ENCODE measurements around the gene TRIP13. TPM values are rescaled to one million over a fixed set of nuclear protein-coding genes. Genes with fewer than 3 reads are reported as not detected.

Gene TRIP13
- total RNA-seq, 1 experiment from 2014 or later = 42.6 TPM

GRCh38 chr5:947626-948471 lies 55.2 kb downstream of the TRIP13 start:
- no peaks in the 10 kb centered on the region; the same call in 1 of the 2 replicates for H3K27me3 ChIP-seq (ENCODE audit: insufficient read depth, low read length)
- H3K36me3 Mint-ChIP-seq (ENCODE audit: insufficient read depth in 1 of 3, low read depth in 3 of 3) = no peaks in the 10 kb centered on the region
- no peak overlapping the region for H2AK5ac ChIP-seq (ENCODE audit: insufficient read length, low read length)
- peaks cover 12 to 14% of the 10 kb centered on the region in 2 experiments for H3K4me1 Mint-ChIP-seq
- no peak overlapping the region for H2BK120ac ChIP-seq (ENCODE audit: low read depth, low read length, poor library complexity, severe bottlenecking)
- no peak overlapping the region; a peak in 1 of 7 replicates for H3K27ac Mint-ChIP-seq
- H4K20me1 ChIP-seq (ENCODE audit: control insufficient read depth, insufficient read depth, insufficient read length) = no peaks in the 10 kb centered on the region
- no peak overlapping the region for H3K9ac ChIP-seq (ENCODE audit: extremely low read depth, insufficient read length, low read length)
- H3K23ac ChIP-seq (ENCODE audit: insufficient read length, low read depth, low read length) = no peak overlapping the region
- H4K91ac ChIP-seq (ENCODE audit: insufficient read length, low read depth, low read length) = no peak overlapping the region
- no peak overlapping the region for H2BK12ac ChIP-seq (ENCODE audit: insufficient read length, low read depth, low read length)
- no peak overlapping the region for H4K8ac ChIP-seq (replicated peaks; ENCODE audit: insufficient read length, low read depth, low read length)
- no peak overlapping the region for H3K4ac ChIP-seq (ENCODE audit: low read depth, low read length)
- H3K79me1 ChIP-seq (ENCODE audit: insufficient read depth, low read depth, low read length, poor library complexity, severe bottlenecking) = no peaks in the 10 kb centered on the region
- H3K9me3 ChIP-seq (ENCODE audit: control insufficient read depth, low read depth, low read length) = no peaks in the 10 kb centered on the region
- no peak overlapping the region for H2BK5ac ChIP-seq (ENCODE audit: insufficient read length, low read length)
- H3K9me3 Mint-ChIP-seq = peaks cover 5 to 7% of the 10 kb centered on the region in 2 experiments; a peak in 4 of 5 replicates
- H2BK20ac ChIP-seq (ENCODE audit: low read depth, low read length, poor library complexity, severe bottlenecking) = no peak overlapping the region
- no peak overlapping the region for H2BK15ac ChIP-seq (ENCODE audit: low read depth, low read length)
- H3K79me2 ChIP-seq (ENCODE audit: insufficient read depth, low read length) = no peaks in the 10 kb centered on the region
- no peak overlapping the region for H3K4me2 ChIP-seq (ENCODE audit: insufficient read depth, insufficient read length, low read length)
- peaks cover 41% of the 10 kb centered on the region for H3K27me3 Mint-ChIP-seq (ENCODE audit: low read depth)
- TF ChIP-seq CTCF (conservative IDR thresholded peaks at IDR 0.05) = no peak
- H3K14ac ChIP-seq (ENCODE audit: insufficient read depth, low read length) = no peak overlapping the region; the same call in 1 of the 2 replicates
- H3K4me3 Mint-ChIP-seq = no peak overlapping the region
- no peak overlapping the region for H3K27ac ChIP-seq (ENCODE audit: insufficient read length, low read depth, low read length)
- no peak overlapping the region for H4K5ac ChIP-seq (ENCODE audit: insufficient read length, low read depth, low read length)
- no peak overlapping the region for H3K18ac ChIP-seq (ENCODE audit: insufficient read length, low read depth, low read length)
- H2AFZ ChIP-seq (ENCODE audit: low read length) = no peak overlapping the region
- no peaks in the 10 kb centered on the region; the same call in 1 of the 2 replicates for H3K4me1 ChIP-seq (ENCODE audit: insufficient read depth, low read length)
- no CpG with 5 or more reads among the region's 19 CpGs for WGBS (ENCODE audit: extremely low coverage, insufficient read length, low lambda C conversion rate)
- no peak overlapping the region for H3T11ph ChIP-seq (ENCODE audit: low read length)
- no peak for DNase-seq
- no peak overlapping the region for H3K56ac ChIP-seq (ENCODE audit: insufficient read length, low read depth, low read length)
- no peaks in the 10 kb centered on the region for H3K23me2 ChIP-seq (ENCODE audit: insufficient read length, low read depth, low read length, poor library complexity, severe bottlenecking)

Data from H9 (cell line).